ENCODE results near the gene NEK1.

DNA sequence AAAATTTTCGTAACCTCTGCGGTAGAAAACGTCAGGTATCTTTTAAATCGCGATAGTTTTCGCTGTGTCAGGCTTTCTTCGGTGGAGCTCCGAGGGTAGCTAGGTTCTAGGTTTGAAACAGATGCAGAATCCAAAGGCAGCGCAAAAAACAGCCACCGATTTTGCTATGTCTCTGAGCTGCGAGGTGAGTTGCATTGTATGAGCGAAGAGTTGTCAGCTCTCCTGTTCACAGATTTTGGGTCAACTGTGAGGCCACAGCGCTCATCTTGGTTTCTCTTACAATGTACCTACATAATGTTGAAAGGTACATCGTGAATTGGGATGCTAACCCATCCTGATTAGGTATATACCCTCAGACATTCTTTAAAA lies 8.5 kb upstream of the NEK1 start:
- TF ChIP-seq, protein P1, sequence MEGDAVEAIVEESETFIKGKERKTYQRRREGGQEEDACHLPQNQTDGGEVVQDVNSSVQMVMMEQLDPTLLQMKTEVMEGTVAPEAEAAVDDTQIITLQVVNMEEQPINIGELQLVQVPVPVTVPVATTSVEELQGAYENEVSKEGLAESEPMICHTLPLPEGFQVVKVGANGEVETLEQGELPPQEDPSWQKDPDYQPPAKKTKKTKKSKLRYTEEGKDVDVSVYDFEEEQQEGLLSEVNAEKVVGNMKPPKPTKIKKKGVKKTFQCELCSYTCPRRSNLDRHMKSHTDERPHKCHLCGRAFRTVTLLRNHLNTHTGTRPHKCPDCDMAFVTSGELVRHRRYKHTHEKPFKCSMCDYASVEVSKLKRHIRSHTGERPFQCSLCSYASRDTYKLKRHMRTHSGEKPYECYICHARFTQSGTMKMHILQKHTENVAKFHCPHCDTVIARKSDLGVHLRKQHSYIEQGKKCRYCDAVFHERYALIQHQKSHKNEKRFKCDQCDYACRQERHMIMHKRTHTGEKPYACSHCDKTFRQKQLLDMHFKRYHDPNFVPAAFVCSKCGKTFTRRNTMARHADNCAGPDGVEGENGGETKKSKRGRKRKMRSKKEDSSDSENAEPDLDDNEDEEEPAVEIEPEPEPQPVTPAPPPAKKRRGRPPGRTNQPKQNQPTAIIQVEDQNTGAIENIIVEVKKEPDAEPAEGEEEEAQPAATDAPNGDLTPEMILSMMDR (IDR thresholded peaks at IDR 0.05; ENCODE audit: borderline replicate concordance, extremely low read depth, low read length, poor library complexity, severe bottlenecking): no peak
- no peak for TF ChIP-seq EZH2 (IDR thresholded peaks at IDR 0.05; ENCODE audit: borderline replicate concordance, low read depth, low read length, severe bottlenecking)
